Activated CD8-positive, alpha-beta memory T cell treated with anti-CD3 and anti-CD28 coated beads for 36 hours (primary cell): ENCODE measurements around the gene TSPAN14. TPM values are rescaled to one million over a fixed set of nuclear protein-coding genes. Genes with fewer than 3 reads are reported as not detected.
"Not testable (repeated sequence)": the region's sequence is repeated elsewhere in the genome, so short reads cannot be mapped to it uniquely, and the experiment has no call there.

ENCODE experiments used
- CTCF ChIA-PET: fragments of 350-600 bp; sonication (Branson Sonifier 250); formaldehyde crosslinking; loops from one replicate; lab custom pipeline; 2021; ENCODE audit warnings: antibody characterized with exemption; lab: Charles Lee
- POLR2A ChIA-PET: fragments of 350-600 bp; sonication (Branson Sonifier 250); formaldehyde crosslinking; loops from one replicate; lab custom pipeline; 2021; ENCODE audit warnings: antibody characterized with exemption; lab: Charles Lee
- total RNA-seq, 2 experiments: library from RNA; stranded (reverse); gene quantifications; one replicate each; pipeline ENCODE4 v1.2.3, GENCODE V29; 2021

TSPAN14 gene
- total RNA-seq, 2 experiments from 2014 or later: 43.7 to 45.1 TPM

GRCh38 chr10:80416479-80417098, 37.5 kb upstream of the TSPAN14 start:
- POLR2A ChIA-PET: no interaction called here
- CTCF ChIA-PET: no interaction called here

GRCh38 chr10:80417256-80417655, 36.9 kb upstream of the TSPAN14 start:
- CTCF ChIA-PET: not testable (repeated sequence)

GRCh38 chr10:80421050-80421706, 32.9 kb upstream of the TSPAN14 start:
- ChIA-PET POLR2A (no interaction called here), CTCF (interaction anchor here (1.1 kb wide), 1 partner anchor 43 kb away, joined by 3 read pairs; no protein-coding TSS in a partner anchor)

More at GRCh38 chr10:80417256-80417655, 36.9 kb upstream of the TSPAN14 start:
- POLR2A ChIA-PET: not testable (repeated sequence)

GRCh38 chr10:80421707-80422536, 32.2 kb upstream of the TSPAN14 start:
- CTCF ChIA-PET: interaction anchor here (1.2 kb wide), 1 partner anchor 44 kb away, joined by 3 read pairs; no protein-coding TSS in a partner anchor
- POLR2A ChIA-PET: no interaction called here

GRCh38 chr10:80425901-80426300, 28.2 kb upstream of the TSPAN14 start:
- CTCF ChIA-PET: no interaction called here
- POLR2A ChIA-PET: no interaction called here

GRCh38 chr10:80427541-80427940, 26.6 kb upstream of the TSPAN14 start:
- ChIA-PET POLR2A (no interaction called here), CTCF (interaction anchor here (1.6 kb wide), 1 partner anchor 50 kb away, joined by 4 read pairs; no protein-coding TSS in a partner anchor)

GRCh38 chr10:80429521-80429973, 24.6 kb upstream of the TSPAN14 start:
- ChIA-PET CTCF (no interaction called here), POLR2A (no interaction called here)

- POLR2A ChIA-PET: no interaction called here
- CTCF ChIA-PET: interaction anchor here (1.1 to 1.2 kb wide), 2 partner anchors 11 to 73 kb away, joined by 3 to 5 read pairs; no protein-coding TSS in a partner anchor
These were observed 21.0 kb upstream of the TSPAN14 start for GRCh38 chr10:80433134-80433533.

- ChIA-PET POLR2A (no interaction called here), CTCF (interaction anchor here (0.6 to 1.7 kb wide), 2 partner anchors 8 to 18 kb away, joined by 5 read pairs; no protein-coding TSS in a partner anchor)
These were observed 17.5 kb upstream of the TSPAN14 start for GRCh38 chr10:80436446-80437098.

GRCh38 chr10:80437227-80437626, 16.9 kb upstream of the TSPAN14 start:
- CTCF ChIA-PET: no interaction called here

GRCh38 chr10:80441831-80442230, 12.3 kb upstream of the TSPAN14 start:
- ChIA-PET POLR2A (no interaction called here), CTCF (interaction anchor here (10.2 kb wide), 1 partner anchor 62 kb away, joined by 149 read pairs; no protein-coding TSS in a partner anchor)

More at GRCh38 chr10:80437227-80437626, 16.9 kb upstream of the TSPAN14 start:
- POLR2A ChIA-PET: interaction anchor here (0.5 kb wide), 1 partner anchor 63 kb away, joined by 17 read pairs; no protein-coding TSS in a partner anchor

- CTCF ChIA-PET: interaction anchor here (1.1 to 10.2 kb wide), 4 partner anchors 8 to 70 kb away, joined by 3 to 149 read pairs (median 4); no protein-coding TSS in a partner anchor
- POLR2A ChIA-PET: no interaction called here
These were observed 11.2 kb upstream of the TSPAN14 start for GRCh38 chr10:80442879-80443278.

GRCh38 chr10:80443531-80443974, 10.6 kb upstream of the TSPAN14 start:
- ChIA-PET CTCF (interaction anchor here (0.6 to 10.2 kb wide), 17 partner anchors 8 to 153 kb away, joined by 3 to 149 read pairs (median 4); partner anchors contain the start of gene SH2D4B), POLR2A (interaction anchor here (0.6 kb wide), 1 partner anchor 35 kb away, joined by 4 read pairs; the partner anchor contains the start of gene PRXL2A)

- CTCF ChIA-PET: interaction anchor here (0.6 to 10.2 kb wide), 21 partner anchors 8 to 152 kb away, joined by 3 to 149 read pairs (median 4); partner anchors contain the start of genes PRXL2A and SH2D4B
- POLR2A ChIA-PET: interaction anchor here (0.6 kb wide), 1 partner anchor 36 kb away, joined by 4 read pairs; the partner anchor contains the start of gene PRXL2A
These were observed 10.0 kb upstream of the TSPAN14 start for GRCh38 chr10:80444124-80444523.

- POLR2A ChIA-PET: interaction anchor here (1.0 kb wide), 1 partner anchor 61 kb away, joined by 3 read pairs; no protein-coding TSS in a partner anchor
- CTCF ChIA-PET: interaction anchor here (0.5 to 10.2 kb wide), 24 partner anchors 8 to 152 kb away, joined by 3 to 149 read pairs (median 4); partner anchors contain the start of genes PRXL2A and SH2D4B
These were observed 9.3 kb upstream of the TSPAN14 start for GRCh38 chr10:80444646-80445319.

GRCh38 chr10:80447436-80448190, 6.5 kb upstream of the TSPAN14 start:
- ChIA-PET POLR2A (interaction anchor here (0.6 kb wide), 1 partner anchor 27 kb away, joined by 4 read pairs; no protein-coding TSS in a partner anchor), CTCF (interaction anchor here (0.9 to 10.2 kb wide), 4 partner anchors 52 to 65 kb away, joined by 3 to 149 read pairs (median 3); no protein-coding TSS in a partner anchor)
